GM06990 (cell line): ENCODE data around the gene ZMIZ2.

Experiments
- DNase-seq: peaks from one replicate; pipeline ENCODE4 v3.0.0-alpha.2; 2011; ENCODE audit not compliant: insufficient read length; ENCODE audit errors: extremely low read depth
- H3K27me3 ChIP-seq: replicated peaks from 2 replicates; pipeline ENCODE4 v1.6.0; 2011; ENCODE audit warnings: low read length; ENCODE audit not compliant: control insufficient read depth, insufficient read depth
- H3K36me3 ChIP-seq: 2 replicates; pipeline ENCODE4 v1.5.1; 2011; ENCODE audit warnings: low read length; ENCODE audit not compliant: control insufficient read depth, insufficient read depth
- H3K4me3 ChIP-seq: replicated peaks from 2 replicates; pipeline ENCODE4 v1.5.1; 2011; ENCODE audit warnings: low read depth, mild to moderate bottlenecking, control low read depth, low read length
- CTCF ChIP-seq: IDR thresholded peaks from 2 replicates; pipeline ENCODE4 v1.5.1; 2011; ENCODE audit warnings: low read length, control low read depth, mild to moderate bottlenecking, inconsistent platforms; ENCODE audit not compliant: insufficient read depth, poor library complexity, severe bottlenecking

ZMIZ2 gene

GRCh38 chr7:44762726-44763522 is 14.3 kb downstream of the ZMIZ2 start:
- Histone ChIP-seq H3K27me3 (no peaks in the 10 kb centered on the region), H3K4me3 (no peak overlapping the region), H3K36me3 (peaks cover 71% of the 10 kb centered on the region)
- no peak for TF ChIP-seq CTCF
- DNase-seq = no peak

- H3K36me3 ChIP-seq = peaks cover 66% of the 10 kb centered on the region
- DNase-seq = no peak
- H3K4me3 ChIP-seq = no peak overlapping the region
- no peak for TF ChIP-seq CTCF
- no peaks in the 10 kb centered on the region for H3K27me3 ChIP-seq
These were observed 15.4 kb downstream of the ZMIZ2 start for GRCh38 chr7:44764081-44764480.

- peaks cover 61% of the 10 kb centered on the region for H3K36me3 ChIP-seq
- DNase-seq = no peak
These were observed 16.3 kb downstream of the ZMIZ2 start for GRCh38 chr7:44764665-44765578.

GRCh38 chr7:44765579-44766415 is 17.1 kb downstream of the ZMIZ2 start:
- no peak for DNase-seq
- TF ChIP-seq CTCF = no peak
- H3K36me3 ChIP-seq = peaks cover 54% of the 10 kb centered on the region
- H3K27me3 ChIP-seq = no peaks in the 10 kb centered on the region
- H3K4me3 ChIP-seq = no peak overlapping the region

More at GRCh38 chr7:44764665-44765578, 16.3 kb downstream of the ZMIZ2 start:
- no peaks in the 10 kb centered on the region for H3K27me3 ChIP-seq
- no peak for TF ChIP-seq CTCF
- H3K4me3 ChIP-seq = no peak overlapping the region

- Histone ChIP-seq H3K27me3 (no peaks in the 10 kb centered on the region), H3K4me3 (no peak overlapping the region), H3K36me3 (peaks cover 47% of the 10 kb centered on the region)
- DNase-seq = no peak
- no peak for TF ChIP-seq CTCF
These were observed 17.8 kb downstream of the ZMIZ2 start for GRCh38 chr7:44766416-44766801.
